Skeletal muscle satellite cell (primary cell): ENCODE results near the gene GPATCH4.
"Not testable (repeated sequence)": the region's sequence is repeated elsewhere in the genome, so short reads cannot be mapped to it uniquely, and the experiment has no call there.

Source experiments
- H3K27me3 ChIP-seq: 2 replicates; pipeline ENCODE4 v1.7.0; 2013; ENCODE audit warnings: low read length; ENCODE audit not compliant: control insufficient read depth, insufficient read depth
- H3K36me3 ChIP-seq: 2 replicates; pipeline ENCODE4 v1.7.0; 2013; ENCODE audit warnings: mild to moderate bottlenecking, control low read depth, low read length; ENCODE audit not compliant: insufficient read depth
- H3K4me1 ChIP-seq: 2 replicates; pipeline ENCODE4 v1.7.0; 2013; ENCODE audit warnings: low read length; ENCODE audit not compliant: control insufficient read depth, insufficient read depth
- H3K4me2 ChIP-seq: 2 replicates; pipeline ENCODE4 v1.7.0; 2013; ENCODE audit warnings: mild to moderate bottlenecking, low read length
- H3K4me3 ChIP-seq: 2 replicates; pipeline ENCODE4 v1.7.0; 2013; ENCODE audit warnings: low read length
- H3K9ac ChIP-seq: 2 replicates; pipeline ENCODE4 v1.7.0; 2013; ENCODE audit warnings: mild to moderate bottlenecking, low read depth, low read length, moderate library complexity
- H3K9me3 ChIP-seq: replicated peaks from 2 replicates; pipeline ENCODE4 v1.7.0; 2013; ENCODE audit warnings: mild to moderate bottlenecking, control low read depth, low read length

Gene GPATCH4

DNA sequence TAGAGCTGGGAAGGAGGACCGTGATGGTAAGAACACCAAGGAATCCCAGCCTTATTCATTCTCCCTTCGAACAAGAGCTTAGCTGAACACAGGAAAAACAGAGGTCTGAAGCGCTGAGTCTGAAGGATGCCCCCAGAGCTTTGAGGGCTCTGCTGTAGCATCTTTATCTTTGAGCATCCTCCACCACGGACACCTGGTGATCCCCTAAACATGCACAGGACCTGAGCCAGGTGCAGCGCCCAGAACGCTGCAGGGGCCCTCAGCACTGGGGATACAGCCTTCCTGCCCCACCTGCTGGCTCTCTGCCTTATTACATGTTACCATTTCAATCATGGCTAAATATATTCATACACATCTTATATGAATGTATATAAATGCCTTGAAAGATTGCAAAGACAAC lies 7.7 kb upstream of the GPATCH4 start:
- Histone ChIP-seq H3K9ac (no peak overlapping the region), H3K27me3 (peaks cover 12% of the 10 kb centered on the region), H3K9me3 (no peaks in the 10 kb centered on the region)

DNA sequence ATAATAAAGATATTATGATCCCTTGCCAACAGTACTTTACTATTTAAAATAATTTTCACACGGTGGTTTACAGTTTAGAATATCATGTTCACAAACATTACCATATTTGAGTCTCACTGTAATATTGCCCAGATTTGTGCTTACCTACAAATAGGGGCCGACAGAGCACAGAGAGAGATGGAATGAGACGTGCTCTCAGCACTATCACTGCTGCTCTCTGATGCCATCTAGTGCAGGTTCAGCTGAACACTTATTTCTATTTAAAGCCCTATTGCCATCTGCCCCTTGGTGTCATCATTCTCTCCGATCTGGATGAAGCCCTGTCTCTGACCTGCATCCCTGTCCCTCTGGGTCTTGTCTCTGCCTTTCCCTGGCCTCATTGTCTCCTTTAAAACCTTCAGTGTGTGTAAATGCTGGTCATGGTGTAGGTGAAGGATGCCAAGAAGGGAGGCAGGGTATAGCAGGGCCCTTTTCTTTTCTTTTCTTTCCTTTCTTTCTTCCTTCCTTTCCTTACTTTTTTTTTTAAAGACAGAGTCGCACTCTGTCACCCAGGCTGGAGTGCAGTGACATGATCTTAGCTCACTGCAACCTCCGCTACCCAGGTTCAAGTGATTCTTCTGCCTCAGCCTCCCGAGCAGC lies 6.9 kb upstream of the GPATCH4 start:
- Histone ChIP-seq H3K4me2 (no peak overlapping the region), H3K4me1 (no peaks in the 10 kb centered on the region), H3K4me3 (no peak overlapping the region), H3K9ac (no peak overlapping the region), H3K36me3 (no peaks in the 10 kb centered on the region), H3K27me3 (peaks cover 12% of the 10 kb centered on the region), H3K9me3 (no peaks in the 10 kb centered on the region)

More for the DNA sequence above, 7.7 kb upstream of the GPATCH4 start:
- Histone ChIP-seq H3K4me2 (no peak overlapping the region), H3K4me1 (no peaks in the 10 kb centered on the region), H3K4me3 (no peak overlapping the region), H3K36me3 (no peaks in the 10 kb centered on the region)

DNA sequence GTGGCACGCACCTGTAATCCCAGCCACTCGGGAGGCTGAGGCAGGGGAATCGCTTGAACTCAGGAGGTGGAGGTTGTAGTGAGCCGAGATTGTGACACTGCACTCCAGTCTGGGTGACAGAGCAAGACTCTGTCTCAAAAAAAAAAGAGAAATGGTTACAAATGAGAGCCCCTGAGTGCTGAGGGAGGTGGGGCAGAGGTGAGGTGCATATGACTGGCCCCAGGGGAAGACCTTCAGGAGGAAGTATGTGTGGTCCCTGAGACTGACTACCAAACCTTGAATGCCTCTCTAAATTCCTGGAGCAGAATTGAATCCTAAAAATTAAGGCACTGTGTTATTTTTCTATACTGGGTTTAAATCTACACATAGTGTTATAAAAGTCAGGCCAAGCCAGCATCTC lies 6.1 kb upstream of the GPATCH4 start:
- H3K4me3 ChIP-seq, H3K9ac ChIP-seq, H3K9me3 ChIP-seq, H3K4me2 ChIP-seq, H3K36me3 ChIP-seq, H3K4me1 ChIP-seq, H3K27me3 ChIP-seq: not testable (repeated sequence)

DNA sequence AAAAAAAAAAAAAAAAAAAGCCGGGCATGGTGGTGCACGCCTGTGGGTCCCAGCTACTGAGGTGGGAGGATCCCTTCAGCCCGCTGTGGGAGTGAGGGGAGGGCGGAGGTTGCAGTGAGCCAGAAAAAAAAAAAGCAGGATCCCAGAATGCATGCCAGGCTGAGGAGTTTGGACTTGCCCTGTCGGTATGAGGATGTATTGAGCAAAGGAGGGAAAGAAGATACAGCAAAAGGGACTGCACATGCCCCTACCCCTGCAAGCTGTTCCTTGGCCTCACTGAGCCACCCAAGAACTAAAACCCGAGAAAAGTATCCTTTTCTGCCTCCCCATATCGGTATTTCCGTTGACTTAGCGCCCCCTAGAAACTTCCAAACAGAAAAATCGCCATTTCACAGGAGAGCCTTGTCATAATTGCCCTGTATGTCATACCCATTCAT lies 1.3 kb upstream of the GPATCH4 start:
- peaks cover 8% of the 10 kb centered on the region for H3K36me3 ChIP-seq
- H3K4me3 ChIP-seq: no peak overlapping the region
- H3K4me1 ChIP-seq: peaks cover 5% of the 10 kb centered on the region
- H3K9ac ChIP-seq: no peak overlapping the region
- H3K4me2 ChIP-seq: no peak overlapping the region
- H3K9me3 ChIP-seq: no peaks in the 10 kb centered on the region
- H3K27me3 ChIP-seq: no peaks in the 10 kb centered on the region

DNA sequence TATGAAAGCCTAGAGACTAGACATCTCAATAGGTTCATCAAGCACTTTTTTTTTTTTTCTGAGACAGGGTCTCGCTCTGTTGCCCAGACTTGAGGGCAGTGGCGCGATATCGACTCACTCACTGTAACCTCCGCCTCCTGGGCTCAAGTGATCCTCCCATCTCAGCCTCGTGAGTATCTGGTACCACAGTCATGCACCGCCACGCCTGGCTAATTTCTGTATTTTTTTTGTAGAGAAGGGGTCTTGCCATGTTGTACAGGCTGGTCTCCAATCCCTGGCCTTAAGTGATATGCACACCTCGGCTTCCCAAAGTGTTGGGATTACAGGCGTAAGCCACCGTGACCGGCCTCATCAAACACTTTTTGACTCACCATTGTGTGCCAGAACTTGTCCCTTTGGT lies 613 bp upstream of the GPATCH4 start:
- peak overlapping the region; percentile 82 for H3K4me2 ChIP-seq
- H3K9me3 ChIP-seq: no peaks in the 10 kb centered on the region
- peaks cover 14% of the 10 kb centered on the region for H3K36me3 ChIP-seq
- peak overlapping the region; percentile 85 for H3K4me3 ChIP-seq
- H3K27me3 ChIP-seq: no peaks in the 10 kb centered on the region
- H3K9ac ChIP-seq: peak overlapping the region; percentile 88
- peaks cover 5% of the 10 kb centered on the region for H3K4me1 ChIP-seq

DNA sequence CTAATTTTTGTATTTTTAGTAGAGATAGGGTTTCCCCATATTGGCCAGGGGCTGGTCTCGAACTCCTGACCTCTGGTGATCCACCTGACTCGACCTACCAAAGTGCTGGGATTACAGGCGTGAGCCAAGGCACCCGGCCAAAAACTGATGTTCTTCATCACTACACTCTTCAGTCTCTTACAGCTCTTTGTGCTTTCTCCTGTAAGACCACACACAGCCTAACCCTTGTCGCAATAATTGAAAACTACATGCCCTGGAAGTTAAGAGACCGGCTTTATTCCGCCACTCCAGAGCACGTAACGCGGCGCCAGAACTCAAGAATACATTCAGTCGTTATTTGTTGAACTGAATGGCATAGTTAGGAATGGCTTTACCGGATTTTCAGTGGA lies 552 bp downstream of the GPATCH4 start:
- no peaks in the 10 kb centered on the region for H3K9me3 ChIP-seq
- peak overlapping the region; percentile 82 for H3K4me2 ChIP-seq
- H3K4me3 ChIP-seq: peak overlapping the region; percentile 85
- H3K27me3 ChIP-seq: no peaks in the 10 kb centered on the region
- H3K4me1 ChIP-seq: peaks cover 5% of the 10 kb centered on the region
- peak overlapping the region; percentile 88 for H3K9ac ChIP-seq
- H3K36me3 ChIP-seq: peaks cover 26% of the 10 kb centered on the region

DNA sequence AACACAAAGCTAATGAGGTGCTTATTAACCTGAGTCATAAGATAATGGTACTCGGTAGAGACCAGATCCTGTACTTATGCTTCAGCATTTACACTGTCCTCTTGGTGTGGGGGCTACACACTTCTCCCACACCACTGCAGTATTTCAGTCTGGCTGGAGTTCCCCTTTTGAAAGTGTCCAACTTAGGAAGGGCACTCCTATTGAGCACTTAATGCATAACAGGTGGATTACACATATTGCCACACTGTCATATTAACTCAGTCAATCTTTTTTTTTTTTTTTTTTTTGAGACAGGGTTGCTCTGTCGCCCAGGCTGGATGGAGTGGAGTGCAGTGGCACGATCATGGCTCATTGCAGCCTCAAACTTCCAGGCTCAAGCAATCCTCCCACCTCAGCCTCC lies 1.5 kb downstream of the GPATCH4 start:
- Histone ChIP-seq H3K9ac (no peak overlapping the region), H3K4me2 (peak overlapping the region; percentile 82), H3K9me3 (no peaks in the 10 kb centered on the region), H3K27me3 (no peaks in the 10 kb centered on the region), H3K4me1 (peaks cover 5% of the 10 kb centered on the region), H3K4me3 (no peak overlapping the region), H3K36me3 (peaks cover 30% of the 10 kb centered on the region)

DNA sequence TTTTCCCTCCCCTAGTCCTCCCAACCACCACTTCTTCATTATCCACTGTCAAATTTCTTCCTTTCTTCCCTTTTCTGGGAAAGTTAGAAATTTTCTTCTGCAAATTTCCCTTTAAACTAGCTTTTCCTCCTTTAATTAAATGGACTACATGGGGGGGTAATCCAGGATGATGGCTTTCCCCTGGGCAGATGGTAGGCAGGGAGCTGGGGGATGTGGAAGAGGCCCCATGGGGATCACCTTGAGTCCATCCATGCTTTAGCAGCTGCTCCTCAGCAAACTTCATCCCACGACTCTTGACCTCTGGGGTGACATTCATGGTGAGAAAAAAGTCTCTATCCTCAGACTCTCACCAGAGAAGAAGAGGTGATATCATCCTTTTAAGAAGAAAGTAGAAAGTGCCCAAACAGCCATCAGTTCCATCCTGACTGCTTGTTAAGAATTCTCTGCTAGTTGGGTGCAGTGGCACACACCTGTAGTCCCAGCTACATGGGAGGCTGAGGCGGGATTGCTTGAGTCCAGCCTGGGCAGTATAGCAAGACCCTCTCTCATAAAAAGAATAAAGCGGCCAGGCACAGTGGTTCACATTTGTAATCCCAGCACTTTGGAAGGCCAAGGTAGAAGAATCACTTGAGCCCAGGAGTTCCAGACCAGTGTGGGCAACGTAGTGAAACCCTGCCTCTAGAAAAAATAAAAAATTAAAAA lies 2.4 kb downstream of the GPATCH4 start:
- Histone ChIP-seq H3K27me3 (no peaks in the 10 kb centered on the region), H3K4me1 (peaks cover 5% of the 10 kb centered on the region), H3K9ac (no peak overlapping the region), H3K4me2 (no peak overlapping the region), H3K9me3 (no peaks in the 10 kb centered on the region), H3K36me3 (peaks cover 38% of the 10 kb centered on the region), H3K4me3 (no peak overlapping the region)

DNA sequence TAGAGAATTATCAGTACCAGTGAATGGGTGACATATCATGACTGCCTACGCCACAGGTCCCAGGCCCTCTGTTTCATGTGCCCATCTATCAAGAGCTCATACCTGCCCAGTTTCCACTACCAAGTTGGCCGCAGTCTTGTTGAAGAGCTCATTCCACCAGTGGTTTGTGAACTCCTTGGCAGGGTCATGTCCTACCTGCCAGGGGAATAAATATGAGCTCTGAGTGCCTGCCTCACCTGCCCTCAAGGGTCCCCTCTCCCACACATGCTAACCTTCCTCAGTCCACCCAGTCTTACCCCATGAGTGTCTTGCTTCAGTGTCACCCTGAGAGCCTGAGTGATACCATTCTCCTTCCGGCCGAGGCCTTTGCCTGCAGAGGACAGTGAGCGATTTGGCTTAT lies 3.2 kb downstream of the GPATCH4 start:
- no peaks in the 10 kb centered on the region for H3K27me3 ChIP-seq
- no peak overlapping the region for H3K9ac ChIP-seq

DNA sequence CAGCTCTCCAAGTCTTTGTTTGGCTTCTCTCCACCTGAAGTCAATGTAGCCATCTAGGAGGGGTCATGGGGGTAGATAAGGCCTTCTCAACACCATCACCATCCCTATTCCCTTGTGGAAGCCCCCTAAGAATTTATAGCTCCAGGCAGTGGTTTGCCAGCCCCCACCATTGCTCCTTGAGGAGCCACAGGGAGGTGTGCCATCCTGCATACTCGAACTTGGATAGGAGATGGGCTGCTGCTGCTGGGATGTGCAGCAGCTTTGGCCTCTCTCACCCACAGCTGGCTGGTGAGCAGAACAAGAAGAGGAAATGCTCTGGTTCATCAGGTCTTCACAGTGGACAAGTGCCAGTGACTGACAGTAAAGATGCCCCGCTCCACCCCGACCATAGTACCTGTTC lies 4.9 kb downstream of the GPATCH4 start:
- no peak overlapping the region for H3K4me2 ChIP-seq
- H3K4me1 ChIP-seq: peaks cover 14% of the 10 kb centered on the region
- no peaks in the 10 kb centered on the region for H3K9me3 ChIP-seq
- no peak overlapping the region for H3K9ac ChIP-seq
- H3K36me3 ChIP-seq: peaks cover 52% of the 10 kb centered on the region
- no peak overlapping the region for H3K4me3 ChIP-seq
- no peaks in the 10 kb centered on the region for H3K27me3 ChIP-seq

More for the DNA sequence above, 3.2 kb downstream of the GPATCH4 start:
- no peak overlapping the region for H3K4me2 ChIP-seq
- H3K9me3 ChIP-seq: no peaks in the 10 kb centered on the region
- H3K4me3 ChIP-seq: no peak overlapping the region
- peaks cover 5% of the 10 kb centered on the region for H3K4me1 ChIP-seq
- peaks cover 46% of the 10 kb centered on the region for H3K36me3 ChIP-seq

DNA sequence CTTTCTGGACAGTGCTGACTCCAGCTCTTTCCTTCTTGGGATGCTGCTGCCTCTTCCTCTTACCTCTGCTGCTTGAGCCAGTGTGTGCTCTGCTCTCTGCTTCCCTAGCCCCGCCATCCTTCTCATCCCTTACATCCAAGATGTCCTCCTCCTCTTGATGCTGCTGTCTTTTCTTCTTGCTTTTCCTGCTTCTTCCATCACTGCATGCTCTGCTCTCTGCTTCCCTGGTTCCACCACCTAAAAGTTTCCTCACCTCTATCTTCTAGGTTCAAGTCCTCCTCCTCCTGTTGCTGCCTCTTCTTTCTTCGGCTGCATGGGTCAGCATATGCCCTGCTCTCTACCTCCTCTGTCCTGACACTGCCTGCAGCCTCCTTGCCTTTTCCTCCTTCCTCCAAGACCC lies 6.3 kb downstream of the GPATCH4 start:
- Histone ChIP-seq H3K36me3 (peaks cover 52% of the 10 kb centered on the region), H3K9me3 (no peaks in the 10 kb centered on the region), H3K4me1 (peaks cover 15% of the 10 kb centered on the region), H3K4me3 (no peak overlapping the region), H3K4me2 (no peak overlapping the region), H3K9ac (no peak overlapping the region), H3K27me3 (no peaks in the 10 kb centered on the region)

DNA sequence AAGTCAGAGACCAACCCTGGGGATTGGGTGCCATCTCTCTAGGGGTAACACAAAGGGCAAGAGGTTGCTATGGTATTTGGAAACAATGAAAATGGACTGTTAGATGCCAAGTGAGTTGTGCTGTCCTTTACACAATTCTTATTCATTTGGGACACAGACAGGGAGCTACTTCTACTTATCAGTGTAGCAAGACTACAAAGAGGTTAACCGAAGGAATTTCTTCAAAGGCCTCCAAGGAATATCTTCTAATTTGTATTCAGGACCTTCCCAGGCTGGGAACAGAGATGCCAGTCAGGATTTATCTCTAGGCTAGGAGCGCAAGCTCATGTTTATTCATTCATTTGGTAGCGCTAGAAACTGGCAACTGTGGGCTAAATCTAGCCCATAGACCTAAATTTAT lies 7.1 kb downstream of the GPATCH4 start:
- no peaks in the 10 kb centered on the region for H3K9me3 ChIP-seq
- H3K36me3 ChIP-seq: peaks cover 52% of the 10 kb centered on the region
- H3K27me3 ChIP-seq: no peaks in the 10 kb centered on the region

More for the DNA sequence above, 7.1 kb downstream of the GPATCH4 start:
- H3K4me1 ChIP-seq: peaks cover 15% of the 10 kb centered on the region
- no peak overlapping the region for H3K4me2 ChIP-seq
- H3K9ac ChIP-seq: no peak overlapping the region
- no peak overlapping the region for H3K4me3 ChIP-seq
